C4-2B (cell line): ENCODE measurements around the gene TEX35.

Source experiments
- H3K27ac ChIP-seq: fragments of 450-650 bp; 2 replicates; pipeline ENCODE4 v1.5.1; 2017
- ZFX ChIP-seq: fragments of 450-650 bp; IDR thresholded peaks from 2 replicates; pipeline ENCODE4 v1.6.1; 2017
- TF ChIP-seq, protein P1 (sequence below): fragments of 450-650 bp; conservative IDR thresholded peaks from 2 replicates; pipeline ENCODE4 v1.5.1; 2017; ENCODE audit warnings: mild to moderate bottlenecking

The TEX35 gene

DNA sequence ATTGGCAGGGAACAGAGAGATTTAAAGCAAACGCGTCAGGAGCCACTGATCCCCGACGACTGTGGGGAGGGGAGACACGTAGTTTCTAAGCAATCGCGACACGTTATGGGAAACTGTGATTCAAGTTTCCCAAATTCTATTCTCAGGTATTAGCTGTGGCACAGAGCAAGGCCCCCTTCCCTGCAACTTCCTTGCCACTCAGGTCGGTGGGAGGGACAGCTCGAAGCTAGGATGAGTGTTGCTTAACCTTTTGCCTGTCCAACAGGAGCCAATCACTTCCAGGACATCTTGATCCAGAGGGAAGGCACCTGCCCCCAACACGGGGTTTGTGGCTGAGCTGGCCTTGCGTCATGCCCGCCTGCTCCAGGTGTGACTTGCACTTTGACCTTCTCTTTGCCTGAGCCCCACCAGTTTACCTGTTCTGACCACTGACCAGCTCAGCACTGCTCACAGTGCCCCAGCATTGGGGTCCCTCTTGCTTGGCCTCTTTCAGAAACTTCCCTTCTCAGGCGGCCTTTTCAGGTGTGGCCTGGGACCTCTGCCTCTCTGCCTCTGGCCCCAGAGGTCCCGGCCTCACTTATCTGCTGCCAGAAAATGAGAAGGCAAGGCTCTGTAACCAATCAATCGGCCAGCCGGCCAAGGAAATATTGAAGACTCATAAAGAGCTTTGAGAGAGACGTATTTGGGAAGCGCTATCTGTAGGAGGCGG is 24.6 kb downstream of the TEX35 start:
- peak overlapping the region; percentile 13 for H3K27ac ChIP-seq
- TF ChIP-seq ZFX = no peak
- TF ChIP-seq, protein P1, sequence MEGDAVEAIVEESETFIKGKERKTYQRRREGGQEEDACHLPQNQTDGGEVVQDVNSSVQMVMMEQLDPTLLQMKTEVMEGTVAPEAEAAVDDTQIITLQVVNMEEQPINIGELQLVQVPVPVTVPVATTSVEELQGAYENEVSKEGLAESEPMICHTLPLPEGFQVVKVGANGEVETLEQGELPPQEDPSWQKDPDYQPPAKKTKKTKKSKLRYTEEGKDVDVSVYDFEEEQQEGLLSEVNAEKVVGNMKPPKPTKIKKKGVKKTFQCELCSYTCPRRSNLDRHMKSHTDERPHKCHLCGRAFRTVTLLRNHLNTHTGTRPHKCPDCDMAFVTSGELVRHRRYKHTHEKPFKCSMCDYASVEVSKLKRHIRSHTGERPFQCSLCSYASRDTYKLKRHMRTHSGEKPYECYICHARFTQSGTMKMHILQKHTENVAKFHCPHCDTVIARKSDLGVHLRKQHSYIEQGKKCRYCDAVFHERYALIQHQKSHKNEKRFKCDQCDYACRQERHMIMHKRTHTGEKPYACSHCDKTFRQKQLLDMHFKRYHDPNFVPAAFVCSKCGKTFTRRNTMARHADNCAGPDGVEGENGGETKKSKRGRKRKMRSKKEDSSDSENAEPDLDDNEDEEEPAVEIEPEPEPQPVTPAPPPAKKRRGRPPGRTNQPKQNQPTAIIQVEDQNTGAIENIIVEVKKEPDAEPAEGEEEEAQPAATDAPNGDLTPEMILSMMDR = no peak

DNA sequence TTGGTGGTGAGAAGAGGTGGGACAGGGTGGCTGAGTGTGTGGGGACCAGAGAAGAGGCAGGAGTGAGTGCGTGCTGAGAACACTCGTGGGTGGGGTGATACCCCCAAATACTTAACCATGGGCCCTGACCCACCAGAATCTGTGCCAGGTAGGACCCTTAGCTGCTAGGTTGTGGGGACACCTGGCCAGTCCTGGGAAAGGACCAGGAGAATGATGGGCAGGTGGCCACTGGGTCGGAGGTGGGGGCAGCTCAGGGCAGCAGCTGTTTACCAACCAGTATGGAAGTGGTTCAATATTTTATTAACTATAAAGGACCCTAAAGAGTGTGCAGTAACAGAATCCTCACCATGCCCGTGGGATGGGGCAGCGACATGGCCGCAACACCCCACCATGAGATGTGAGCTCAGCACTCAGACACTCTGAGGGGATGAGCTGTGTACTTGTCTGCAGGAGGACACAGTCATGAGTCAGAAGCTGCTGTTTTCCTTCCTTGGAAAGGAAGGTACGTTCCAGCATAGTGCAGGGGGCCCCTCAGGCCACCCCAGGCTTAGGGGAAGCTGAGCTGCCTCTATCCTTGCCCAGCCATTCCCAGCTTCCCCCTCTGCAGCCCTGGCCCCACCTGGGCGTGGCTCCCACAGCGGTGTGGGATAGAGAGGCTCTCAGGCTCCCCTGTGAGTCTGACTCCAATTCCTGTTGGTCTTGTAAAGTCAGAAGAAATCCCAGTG is 25.4 kb downstream of the TEX35 start:
- no peak for TF ChIP-seq ZFX
- TF ChIP-seq, protein P1 = no peak
- no peak overlapping the region; the same call in 1 of the 2 replicates for H3K27ac ChIP-seq

DNA sequence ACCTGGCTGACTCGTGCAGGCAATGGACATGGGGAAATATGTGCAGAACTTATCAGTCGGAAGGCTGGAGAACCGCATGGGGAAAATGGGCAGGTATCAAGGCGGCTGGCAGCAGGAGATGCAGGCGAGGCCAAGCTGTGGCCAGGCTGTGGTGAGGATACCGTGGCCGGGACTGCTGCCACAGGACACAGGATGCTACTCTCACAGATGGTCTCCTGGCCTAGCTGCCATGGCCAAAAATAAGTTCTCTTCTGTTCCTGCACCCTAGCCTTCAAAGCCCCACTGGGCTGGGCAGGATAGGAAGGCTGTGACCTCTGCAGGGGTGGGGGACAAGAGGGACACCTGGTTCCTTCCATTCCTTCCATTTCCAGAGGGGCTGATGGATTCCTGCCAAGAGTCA is 26.4 kb downstream of the TEX35 start:
- TF ChIP-seq ZFX = no peak
- TF ChIP-seq, protein P1 = no peak
- H3K27ac ChIP-seq = no peak overlapping the region

DNA sequence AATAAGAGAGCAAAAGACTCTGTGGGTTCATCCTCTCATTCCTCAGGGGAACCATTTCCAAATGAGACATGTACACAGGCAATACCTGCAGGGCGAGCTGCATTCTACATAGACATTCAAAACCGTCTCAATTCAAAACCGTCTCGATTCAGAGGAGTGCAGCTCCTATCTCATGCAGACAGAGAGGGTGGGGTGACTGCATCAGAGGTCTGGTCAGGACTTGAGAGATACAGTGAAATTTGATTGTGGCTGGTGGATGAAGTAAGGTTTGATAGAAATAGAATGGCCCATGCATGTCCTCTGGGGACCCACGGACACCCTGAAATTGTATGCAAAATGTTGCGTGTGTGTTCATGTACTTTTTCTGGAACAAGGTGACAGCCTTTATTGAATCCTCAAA is 27.3 kb downstream of the TEX35 start:
- H3K27ac ChIP-seq = no peak overlapping the region
- TF ChIP-seq, protein P1 = no peak
- no peak for TF ChIP-seq ZFX

DNA sequence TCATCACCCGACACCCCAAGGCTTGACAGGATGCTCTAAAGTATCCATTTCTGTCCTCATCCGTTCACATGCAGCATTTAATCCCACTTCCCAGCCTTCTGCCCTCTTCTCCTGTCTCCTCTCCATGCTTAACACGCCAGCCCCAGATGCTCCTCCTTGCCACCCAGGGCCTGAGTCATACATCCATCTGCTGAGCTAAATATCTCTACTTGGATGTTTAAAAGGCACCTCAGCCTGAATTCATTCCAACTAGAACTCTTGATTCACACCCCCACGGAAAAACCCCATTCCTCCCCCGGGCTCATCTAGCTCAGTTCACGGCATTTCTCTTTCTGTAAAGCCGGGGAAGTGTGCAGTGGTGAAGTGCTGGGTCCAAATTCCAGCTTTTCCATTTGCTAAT is 27.7 kb downstream of the TEX35 start:
- H3K27ac ChIP-seq = no peak overlapping the region
- no peak for TF ChIP-seq ZFX
- TF ChIP-seq, protein P1 = no peak

DNA sequence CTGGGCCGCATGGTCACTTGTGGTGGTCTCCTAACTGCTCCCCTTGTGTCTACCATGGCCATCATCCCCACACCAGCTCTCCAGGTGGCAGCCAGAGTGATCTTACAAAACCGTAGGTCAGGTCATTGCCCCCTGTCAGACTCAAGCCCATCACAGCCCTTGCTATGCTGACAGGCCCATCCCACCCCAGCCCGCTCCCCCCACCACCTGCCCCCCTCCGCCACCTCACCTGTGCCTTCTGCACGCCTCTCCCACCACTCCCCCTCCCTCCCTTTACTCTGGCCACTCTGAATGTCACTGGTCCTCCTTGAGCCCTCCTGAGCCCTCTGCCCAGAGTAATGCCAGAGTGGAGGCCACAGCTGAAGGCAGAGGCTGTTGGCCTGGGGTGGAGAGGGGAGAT is 28.5 kb downstream of the TEX35 start:
- TF ChIP-seq ZFX = no peak
- TF ChIP-seq, protein P1 = no peak
- no peak overlapping the region for H3K27ac ChIP-seq

DNA sequence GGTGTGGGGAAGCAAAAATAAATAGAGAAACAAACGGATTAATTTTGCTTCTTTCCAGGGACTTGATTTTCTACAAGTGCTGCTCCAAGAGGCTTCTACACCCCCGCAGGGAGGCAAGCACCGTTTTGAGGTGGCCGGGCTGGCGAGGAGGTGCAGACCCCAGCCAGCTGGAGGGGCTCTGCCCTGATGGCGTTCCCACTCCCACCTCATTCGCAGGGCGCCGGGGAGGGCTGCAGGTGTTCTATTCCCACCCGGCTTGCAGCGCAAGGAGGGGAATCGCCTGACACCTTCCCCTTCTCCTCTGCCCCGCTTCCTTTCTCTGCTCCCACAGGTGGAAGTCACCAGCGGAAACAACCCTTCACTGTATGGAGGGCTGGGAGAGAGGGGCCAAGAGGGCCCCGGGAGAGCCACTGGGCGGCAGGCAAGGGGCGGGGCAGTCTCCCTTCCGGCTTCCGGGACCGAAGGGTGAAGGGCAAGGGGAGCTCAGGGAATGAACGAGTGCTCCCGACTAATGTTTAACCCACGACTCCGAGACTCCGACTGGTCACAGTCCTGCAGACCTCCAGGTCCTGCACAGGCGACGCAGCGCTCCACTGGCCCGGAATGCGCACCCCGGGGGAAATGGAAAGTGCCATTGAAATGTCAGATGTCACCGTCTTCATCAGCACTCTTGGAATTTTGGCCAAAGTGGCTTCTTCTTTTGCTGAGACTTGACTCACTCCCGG is 29.1 kb downstream of the TEX35 start:
- H3K27ac ChIP-seq = peak overlapping the region; percentile 68
- TF ChIP-seq, protein P1 = no peak
- no peak for TF ChIP-seq ZFX
